Measurements from ENCODE around the gene TBC1D9B.

TBC1D9B gene

GRCh38 chr5:179820483-179821297 lies 87.0 kb downstream of the TBC1D9B start, which contains the start of gene SQSTM1:
TSS of gene SQSTM1 (plus strand) at chr5:179820905. CDS start at chr5:179820937, 32 bp downstream.
- peak; percentile 81 for DNase-seq (ENCODE audit: low spot score)

- DNase-seq (ENCODE audit: low spot score), result no peak
Observed at GRCh38 chr5:179820127-179820482, 87.6 kb downstream of the TBC1D9B start.

GRCh38 chr5:179819296-179820126 lies 88.2 kb downstream of the TBC1D9B start:
- DNase-seq (ENCODE audit: low spot score), result peak; percentile 46

- peak; percentile 85 for DNase-seq (ENCODE audit: low spot score)
Observed at GRCh38 chr5:179818746-179819295, 88.9 kb downstream of the TBC1D9B start.

GRCh38 chr5:179817890-179818745 lies 89.6 kb downstream of the TBC1D9B start:
- DNase-seq (ENCODE audit: low spot score), result no peak

DNA sequence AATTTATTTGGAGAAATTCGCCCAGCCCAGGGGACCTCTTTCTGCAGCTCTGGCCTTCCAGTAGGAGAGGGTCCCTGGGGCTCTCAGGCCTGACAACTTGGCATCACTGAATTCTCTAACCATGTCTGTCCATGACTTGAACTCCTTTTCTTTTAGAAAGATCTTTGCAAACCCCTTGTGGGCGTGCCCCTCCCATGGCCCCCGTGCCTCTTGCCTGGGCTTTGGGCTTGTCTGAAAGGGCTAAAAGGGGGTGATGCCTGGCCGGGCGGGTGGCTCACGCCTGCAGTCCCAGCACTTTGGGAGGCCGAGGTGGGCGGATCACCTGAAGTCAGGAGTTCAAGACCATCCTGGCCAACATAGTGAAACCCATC lies 90.2 kb downstream of the TBC1D9B start:
- no peak for DNase-seq (ENCODE audit: low spot score)

GRCh38 chr5:179816796-179817469 lies 90.8 kb downstream of the TBC1D9B start:
- no peak for DNase-seq (ENCODE audit: low spot score)

- no peak for DNase-seq (ENCODE audit: low spot score)
Observed at GRCh38 chr5:179816401-179816795, 91.3 kb downstream of the TBC1D9B start.

DNA sequence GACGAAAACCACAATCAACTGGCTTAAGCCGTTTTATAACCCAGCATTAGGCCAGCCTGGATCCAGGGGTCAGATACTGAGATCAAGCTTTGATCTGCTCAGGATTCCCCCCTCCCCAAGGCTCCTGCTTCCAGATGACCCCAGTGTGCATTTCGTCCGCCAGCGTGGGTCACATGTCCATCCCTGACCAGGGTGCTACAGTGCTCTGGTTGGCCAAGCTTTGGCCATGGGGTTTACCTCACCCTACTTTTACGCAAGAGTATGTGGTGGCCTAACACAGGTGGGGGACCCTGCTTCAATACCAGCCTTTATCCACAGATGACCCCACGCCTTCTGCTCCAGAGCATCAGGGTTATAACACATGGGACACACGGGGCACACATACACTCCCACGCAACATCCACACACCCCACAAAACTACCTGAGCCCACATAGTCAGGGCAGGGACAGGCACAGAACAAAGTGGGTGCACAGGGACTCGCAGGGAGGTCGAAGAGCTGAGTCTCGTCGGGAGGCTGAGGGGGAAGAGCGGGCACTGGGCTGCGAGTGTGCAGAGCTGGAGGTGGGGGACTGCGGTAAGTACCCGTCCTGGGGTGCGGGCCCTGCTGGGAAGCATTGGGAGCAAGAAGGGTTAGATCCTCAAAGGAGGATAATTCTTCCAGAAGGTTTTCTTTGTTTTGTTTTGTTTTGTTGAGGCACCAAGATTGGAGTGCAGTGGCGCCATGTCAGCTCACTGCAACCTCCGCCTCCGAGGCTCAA lies 92.0 kb downstream of the TBC1D9B start:
- DNase-seq (ENCODE audit: low spot score), result no peak

DNA sequence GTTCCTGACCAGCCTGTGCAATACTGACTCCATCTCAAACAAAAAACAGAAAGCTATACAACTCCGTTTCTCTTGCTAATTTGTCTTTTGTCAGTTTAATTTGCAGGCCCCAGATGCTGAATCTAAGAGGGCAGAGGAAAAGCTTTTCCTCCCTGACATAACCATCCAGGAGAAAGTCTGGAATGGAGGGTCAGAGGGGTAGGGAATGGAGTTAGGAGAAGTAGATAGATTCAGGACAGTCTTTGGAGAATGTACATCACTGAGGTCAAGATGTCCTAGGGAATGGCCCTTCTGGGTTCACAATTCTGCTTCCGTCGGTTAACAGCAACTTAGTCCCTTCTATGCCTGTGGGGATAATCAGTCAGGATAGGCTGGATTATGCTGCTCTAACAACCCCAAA lies 93.6 kb downstream of the TBC1D9B start:
- no peak for DNase-seq (ENCODE audit: low spot score)

DNA sequence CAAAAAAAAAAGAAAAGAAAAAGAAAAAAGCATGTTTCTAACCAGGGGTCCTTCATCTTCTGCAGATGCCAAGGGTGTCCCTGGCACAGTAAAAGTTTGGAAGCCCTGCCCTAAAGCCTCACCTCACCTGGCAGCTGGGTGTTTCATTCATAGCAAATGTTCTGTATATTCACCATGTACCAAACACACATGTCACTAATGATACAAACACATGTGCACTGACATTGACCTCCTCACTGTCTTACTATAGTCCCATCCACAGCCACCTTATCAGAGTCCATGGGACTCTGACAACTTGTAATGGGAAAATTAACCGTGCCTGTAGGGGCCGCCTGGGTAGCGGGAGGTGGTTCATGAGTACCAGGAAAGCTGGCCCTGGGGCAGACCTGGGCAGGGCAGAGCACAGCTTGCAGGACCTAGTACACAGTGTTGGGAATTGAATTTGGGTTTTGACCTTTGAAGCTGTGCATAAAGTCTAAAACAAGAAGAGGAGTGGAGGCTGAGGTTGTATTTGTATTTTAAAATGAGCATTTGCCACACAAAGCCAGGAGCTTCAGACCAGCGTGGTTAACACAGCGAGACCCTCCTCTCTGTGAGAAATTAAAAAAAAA lies 94.6 kb downstream of the TBC1D9B start:
- DNase-seq (ENCODE audit: low spot score), result no peak

GRCh38 chr5:179812135-179812825 lies 95.4 kb downstream of the TBC1D9B start:
- no peak for DNase-seq (ENCODE audit: low spot score)

All from NAMALWA (cell line).